MV-4-11 (cell line): ENCODE data around the gene BAG1.

Experiments used
- DNase-seq: peaks from one replicate; lab custom pipeline; 2025; lab: John Stamatoyannopoulos, UW

BAG1 gene

GRCh38 chr9:33210006-33210715, 54.3 kb downstream of the BAG1 start:
- DNase-seq, result no peak

GRCh38 chr9:33209394-33209793, 55.1 kb downstream of the BAG1 start:
- no peak for DNase-seq

GRCh38 chr9:33202552-33203201, 61.8 kb downstream of the BAG1 start:
- DNase-seq, result peak; percentile 78
